ENCODE results near the gene MYL7.
"Not testable (repeated sequence)": the region's sequence is repeated elsewhere in the genome, so short reads cannot be mapped to it uniquely, and the experiment has no call there.

GRCh38 chr7:44171901-44172300 is 30.8 kb upstream of the MYL7 start:
- TF ChIP-seq, protein P1, sequence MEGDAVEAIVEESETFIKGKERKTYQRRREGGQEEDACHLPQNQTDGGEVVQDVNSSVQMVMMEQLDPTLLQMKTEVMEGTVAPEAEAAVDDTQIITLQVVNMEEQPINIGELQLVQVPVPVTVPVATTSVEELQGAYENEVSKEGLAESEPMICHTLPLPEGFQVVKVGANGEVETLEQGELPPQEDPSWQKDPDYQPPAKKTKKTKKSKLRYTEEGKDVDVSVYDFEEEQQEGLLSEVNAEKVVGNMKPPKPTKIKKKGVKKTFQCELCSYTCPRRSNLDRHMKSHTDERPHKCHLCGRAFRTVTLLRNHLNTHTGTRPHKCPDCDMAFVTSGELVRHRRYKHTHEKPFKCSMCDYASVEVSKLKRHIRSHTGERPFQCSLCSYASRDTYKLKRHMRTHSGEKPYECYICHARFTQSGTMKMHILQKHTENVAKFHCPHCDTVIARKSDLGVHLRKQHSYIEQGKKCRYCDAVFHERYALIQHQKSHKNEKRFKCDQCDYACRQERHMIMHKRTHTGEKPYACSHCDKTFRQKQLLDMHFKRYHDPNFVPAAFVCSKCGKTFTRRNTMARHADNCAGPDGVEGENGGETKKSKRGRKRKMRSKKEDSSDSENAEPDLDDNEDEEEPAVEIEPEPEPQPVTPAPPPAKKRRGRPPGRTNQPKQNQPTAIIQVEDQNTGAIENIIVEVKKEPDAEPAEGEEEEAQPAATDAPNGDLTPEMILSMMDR (IDR thresholded peaks at IDR 0.05), result not testable (repeated sequence)
- not testable (repeated sequence) for TF ChIP-seq POLR2A (IDR thresholded peaks at IDR 0.05); POLR2AphosphoS5 (IDR thresholded peaks at IDR 0.05); EP300 (IDR thresholded peaks at IDR 0.05; ENCODE audit: low read depth)
